GM23248 (cell line): ENCODE results near the gene BMERB1. TPM values are rescaled to one million over a fixed set of nuclear protein-coding genes. Genes with fewer than 3 reads are reported as not detected.

Source experiments
- DNase-seq: peaks from one replicate; pipeline ENCODE4 v3.0.0-alpha.2; 2015
- H2AFZ ChIP-seq: fragments of 200-600 bp; sonication (generic); 2 replicates; pipeline ENCODE4 v1.6.1; 2016; ENCODE audit warnings: antibody characterized with exemption
- H3F3A ChIP-seq: fragments of 200-600 bp; sonication (generic); 2 replicates; pipeline ENCODE4 v1.6.1; 2016; ENCODE audit warnings: mild to moderate bottlenecking, antibody characterized with exemption, mixed run types; ENCODE audit not compliant: insufficient read depth
- H3K27ac ChIP-seq: fragments of 200-600 bp; sonication (generic); 2 replicates; pipeline ENCODE4 v1.5.1; 2016; ENCODE audit warnings: mild to moderate bottlenecking
- H3K27me3 ChIP-seq: fragments of 200-600 bp; sonication (generic); replicated peaks from 2 replicates; pipeline ENCODE4 v1.6.1; 2016; ENCODE audit warnings: mild to moderate bottlenecking; ENCODE audit not compliant: insufficient read depth
- H3K36me3 ChIP-seq: fragments of 200-600 bp; sonication (generic); 2 replicates; pipeline ENCODE4 v1.6.1; 2016; ENCODE audit warnings: low read depth, mild to moderate bottlenecking
- H3K4me1 ChIP-seq: fragments of 200-600 bp; sonication (generic); 2 replicates; pipeline ENCODE4 v1.6.1; 2016; ENCODE audit warnings: mild to moderate bottlenecking; ENCODE audit not compliant: insufficient read depth
- H3K4me2 ChIP-seq: fragments of 200-600 bp; sonication (generic); one replicate; pipeline ENCODE4 v1.6.1; 2016; ENCODE audit warnings: mild to moderate bottlenecking; ENCODE audit not compliant: unreplicated experiment
- H3K4me3 ChIP-seq: fragments of 200-600 bp; sonication (generic); 2 replicates; pipeline ENCODE4 v1.5.1; 2016; ENCODE audit warnings: mild to moderate bottlenecking
- H3K79me2 ChIP-seq: fragments of 200-600 bp; sonication (generic); 2 replicates; pipeline ENCODE4 v1.6.1; 2016; ENCODE audit warnings: mild to moderate bottlenecking; ENCODE audit not compliant: insufficient read depth
- H3K9ac ChIP-seq: fragments of 200-600 bp; sonication (generic); 2 replicates; pipeline ENCODE4 v1.6.1; 2016; ENCODE audit warnings: mild to moderate bottlenecking
- H3K9me2 ChIP-seq: fragments of 200-600 bp; sonication (generic); 2 replicates; pipeline ENCODE4 v1.6.1; 2016; ENCODE audit warnings: mixed run types, mild to moderate bottlenecking, moderate library complexity; ENCODE audit not compliant: insufficient read depth
- H3K9me3 ChIP-seq: fragments of 200-600 bp; sonication (generic); one replicate; pipeline ENCODE4 v1.6.1; 2017; ENCODE audit warnings: low read depth
- H4K20me1 ChIP-seq: fragments of 200-600 bp; sonication (generic); 2 replicates; pipeline ENCODE4 v1.6.0; 2016; ENCODE audit not compliant: insufficient read depth
- EZH2 ChIP-seq: fragments of 200-600 bp; sonication (generic); IDR thresholded peaks from 2 replicates; pipeline ENCODE4 v1.6.1; 2018; ENCODE audit warnings: antibody characterized with exemption, mild to moderate bottlenecking; ENCODE audit not compliant: insufficient read depth, poor library complexity, severe bottlenecking
- EZH2phosphoT487 ChIP-seq: fragments of 200-600 bp; sonication (generic); IDR thresholded peaks from 2 replicates; pipeline ENCODE4 v1.6.1; 2018; ENCODE audit warnings: antibody characterized with exemption, moderate library complexity, mild to moderate bottlenecking, low read depth; ENCODE audit not compliant: insufficient read depth
- WGBS, 2 experiments: methylation state at CpG; one replicate each; pipeline ENCODE4 v1.1.6; 2015 to 2017; ENCODE audit warnings: low lambda C conversion rate in 2 of 2, low coverage in 1 of 2; ENCODE audit errors: missing lambda C conversion rate in 2 of 2; 5-methylcytosine and 5-hydroxymethylcytosine counted together
- in situ Hi-C: fragments of 300-500 bp; cut with MboI; formaldehyde crosslinking; loops from 2 replicates; pipeline ENCODE4 v1.15.0; 2020
- polyA plus RNA-seq: library from polyadenylated mRNA; unstranded; fragments of >200 nt; fragmentation: Nextera tagmentation; extraction: Ambion mirVana; gene quantifications from 2 replicates; pipeline ENCODE4 v1.2.1, GENCODE V29; 2016
- total RNA-seq: library from RNA; depleted of rRNA; stranded (reverse); fragments of >200 nt; shearing (Covaris generic); gene quantifications from 2 replicates; pipeline ENCODE4 v1.2.3, GENCODE V29; 2014

Gene BMERB1
- total and polyA plus RNA-seq, 2 experiments from 2014 or later, result 55.2 to 94.1 TPM

DNA sequence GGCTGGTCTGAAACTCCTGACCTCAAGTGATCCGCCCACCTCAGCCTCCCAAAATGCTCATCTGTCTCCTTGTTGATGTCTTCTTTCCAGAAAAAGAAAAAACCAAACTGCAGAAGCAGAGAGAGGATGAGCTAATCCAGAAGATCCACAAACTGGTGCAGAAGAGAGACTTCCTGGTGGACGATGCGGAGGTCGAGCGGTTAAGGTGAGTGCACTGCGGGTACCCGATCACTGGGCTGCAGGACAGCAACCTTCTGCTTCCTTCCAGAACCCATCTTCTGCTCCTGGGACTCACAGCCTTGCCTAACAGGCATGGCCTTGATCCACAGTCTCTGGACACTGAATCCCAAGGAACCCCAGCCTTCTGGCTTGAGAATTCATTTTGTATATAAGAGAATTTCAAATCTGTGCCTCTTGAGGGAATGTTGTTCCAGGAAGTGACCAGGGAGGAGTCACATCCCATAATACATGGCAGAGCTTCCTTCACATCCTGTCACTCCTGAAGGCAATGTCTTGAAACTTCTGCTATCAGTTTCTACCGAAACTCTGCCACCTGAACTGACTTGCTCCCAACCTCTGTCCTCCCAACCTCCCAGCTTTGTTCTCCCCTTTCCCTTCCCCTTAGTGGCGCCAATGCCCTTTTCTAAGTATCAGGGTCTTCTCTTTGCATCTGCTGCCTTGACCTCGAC lies 146.9 kb downstream of the BMERB1 start:
- H3K9ac ChIP-seq, result no peak overlapping the region
- no peaks in the 10 kb centered on the region for H4K20me1 ChIP-seq
- H3K9me2 ChIP-seq, result no peaks in the 10 kb centered on the region
- peaks cover 44% of the 10 kb centered on the region for H3K36me3 ChIP-seq
- H3K4me2 ChIP-seq, result no peak overlapping the region
- H3K79me2 ChIP-seq, result peaks cover 14% of the 10 kb centered on the region
- no peak for DNase-seq
- WGBS, 2 experiments, result 96 to 98% methylated on average over 10 of the region's 10 CpGs
- no peak overlapping the region for H2AFZ ChIP-seq
- H3F3A ChIP-seq, result no peaks in the 10 kb centered on the region
- H3K9me3 ChIP-seq, result no peaks in the 10 kb centered on the region
- no peak overlapping the region for H3K27ac ChIP-seq
- no peak for TF ChIP-seq EZH2
- TF ChIP-seq EZH2phosphoT487, result no peak
- H3K27me3 ChIP-seq, result no peaks in the 10 kb centered on the region
- no peaks in the 10 kb centered on the region for H3K4me1 ChIP-seq
- no peak overlapping the region for H3K4me3 ChIP-seq
- in situ Hi-C loops, result no loop called here

DNA sequence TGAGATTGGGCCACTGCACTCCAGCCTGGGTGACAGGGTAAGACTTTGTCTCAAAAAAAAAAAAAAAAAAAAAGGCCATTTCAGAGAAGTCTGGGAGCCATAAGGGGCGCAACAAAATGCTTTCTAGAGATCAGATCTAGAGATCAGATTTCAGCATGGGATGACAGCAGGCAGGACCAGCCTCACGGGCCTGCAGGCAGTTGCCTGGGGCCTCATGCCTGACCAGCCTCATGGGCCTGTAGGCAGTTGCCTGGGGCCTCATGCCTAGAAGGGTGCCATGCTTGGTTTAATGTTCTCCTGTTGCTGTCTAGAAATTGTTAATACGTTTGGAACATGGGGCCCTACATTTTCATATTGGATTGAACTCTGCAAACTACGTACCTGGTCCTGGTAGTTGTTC lies 149.1 kb downstream of the BMERB1 start:
- 91 to 94% methylated on average over 4 of the region's 4 CpGs for WGBS, 2 experiments
- H3K9ac ChIP-seq, result no peak overlapping the region
- in situ Hi-C loops, result no loop called here

DNA sequence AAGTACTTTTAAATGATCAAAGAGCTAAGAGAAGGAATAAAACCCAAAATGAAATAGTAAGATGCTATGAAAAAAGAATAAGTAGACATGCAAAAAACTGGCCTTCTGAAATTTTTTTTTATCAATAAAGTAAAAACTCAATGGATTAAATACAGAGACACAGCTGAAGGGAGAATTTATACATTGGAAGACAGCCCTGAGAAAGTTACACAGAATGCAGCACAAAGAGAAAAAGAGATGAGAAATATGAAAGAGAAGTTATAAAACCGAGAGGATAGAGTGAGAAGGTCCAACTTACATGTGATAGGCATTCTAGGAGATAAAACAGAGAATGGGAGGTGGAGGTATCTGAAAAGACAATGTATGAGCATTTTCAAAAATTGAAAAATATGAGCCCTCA lies 151.6 kb downstream of the BMERB1 start:
- Histone ChIP-seq H3F3A (peaks cover 25% of the 10 kb centered on the region), H3K27ac (no peak overlapping the region), H3K27me3 (no peaks in the 10 kb centered on the region), H2AFZ (no peak overlapping the region), H3K79me2 (no peaks in the 10 kb centered on the region), H3K9me2 (no peaks in the 10 kb centered on the region), H3K9ac (no peak overlapping the region), H3K36me3 (peaks cover 58% of the 10 kb centered on the region), H3K4me1 (peaks cover 7% of the 10 kb centered on the region), H3K4me2 (no peak overlapping the region), H3K4me3 (no peak overlapping the region), H4K20me1 (no peaks in the 10 kb centered on the region), H3K9me3 (no peaks in the 10 kb centered on the region)
- no peak for DNase-seq
- 59 to 69% methylated on average over 1 of the region's 1 CpG for WGBS, 2 experiments
- TF ChIP-seq EZH2 (no peak), EZH2phosphoT487 (no peak)
- in situ Hi-C loops, result no loop called here

More for the DNA sequence above, 149.1 kb downstream of the BMERB1 start:
- Histone ChIP-seq H3K27me3 (no peaks in the 10 kb centered on the region), H3K9me3 (no peaks in the 10 kb centered on the region), H3K4me2 (no peak overlapping the region), H3K4me3 (no peak overlapping the region), H3F3A (peaks cover 9% of the 10 kb centered on the region; the same call in 1 of the 2 replicates), H3K9me2 (no peaks in the 10 kb centered on the region), H3K36me3 (peaks cover 58% of the 10 kb centered on the region), H4K20me1 (no peaks in the 10 kb centered on the region), H3K4me1 (no peaks in the 10 kb centered on the region), H3K79me2 (no peaks in the 10 kb centered on the region), H2AFZ (no peak overlapping the region), H3K27ac (no peak overlapping the region)
- no peak for DNase-seq
- no peak for TF ChIP-seq EZH2
- TF ChIP-seq EZH2phosphoT487, result no peak

DNA sequence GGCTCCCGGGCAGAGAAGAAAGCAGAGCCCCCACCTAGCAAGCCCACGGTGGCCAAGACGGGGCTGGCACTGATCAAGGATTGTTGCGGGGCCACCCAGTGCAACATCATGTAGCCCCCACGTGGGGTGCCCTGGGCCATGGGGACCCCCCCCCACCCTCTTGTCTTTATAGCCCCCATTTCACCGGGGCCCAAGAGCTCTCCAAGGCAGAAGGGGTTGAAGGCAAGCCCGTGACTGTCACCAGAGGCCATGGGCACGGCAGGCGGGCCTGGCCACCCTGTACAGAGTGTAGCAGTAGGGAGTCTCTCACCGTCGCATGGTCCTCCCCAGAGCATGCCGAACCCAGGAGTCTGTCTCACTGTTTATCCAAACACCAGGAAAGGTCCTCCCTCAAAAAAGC lies 152.3 kb downstream of the BMERB1 start:
- in situ Hi-C loops, result no loop called here
- H3K27ac ChIP-seq, result no peak overlapping the region
- no peak for TF ChIP-seq EZH2
- no peak for TF ChIP-seq EZH2phosphoT487
- no peaks in the 10 kb centered on the region for H3K79me2 ChIP-seq
- peaks cover 13% of the 10 kb centered on the region for H3K4me1 ChIP-seq
- WGBS, 2 experiments, result 97 to 98% methylated on average over 9 to 12 of the region's 12 CpGs
- H3K9me2 ChIP-seq, result no peaks in the 10 kb centered on the region
- H4K20me1 ChIP-seq, result no peaks in the 10 kb centered on the region
- no peak for DNase-seq
- no peaks in the 10 kb centered on the region for H3K27me3 ChIP-seq
- no peaks in the 10 kb centered on the region for H3K9me3 ChIP-seq
- H3K9ac ChIP-seq, result no peak overlapping the region
- peaks cover 28% of the 10 kb centered on the region for H3F3A ChIP-seq
- no peak overlapping the region for H3K4me2 ChIP-seq
- H2AFZ ChIP-seq, result no peak overlapping the region
- H3K36me3 ChIP-seq, result peaks cover 56% of the 10 kb centered on the region
- H3K4me3 ChIP-seq, result no peak overlapping the region

DNA sequence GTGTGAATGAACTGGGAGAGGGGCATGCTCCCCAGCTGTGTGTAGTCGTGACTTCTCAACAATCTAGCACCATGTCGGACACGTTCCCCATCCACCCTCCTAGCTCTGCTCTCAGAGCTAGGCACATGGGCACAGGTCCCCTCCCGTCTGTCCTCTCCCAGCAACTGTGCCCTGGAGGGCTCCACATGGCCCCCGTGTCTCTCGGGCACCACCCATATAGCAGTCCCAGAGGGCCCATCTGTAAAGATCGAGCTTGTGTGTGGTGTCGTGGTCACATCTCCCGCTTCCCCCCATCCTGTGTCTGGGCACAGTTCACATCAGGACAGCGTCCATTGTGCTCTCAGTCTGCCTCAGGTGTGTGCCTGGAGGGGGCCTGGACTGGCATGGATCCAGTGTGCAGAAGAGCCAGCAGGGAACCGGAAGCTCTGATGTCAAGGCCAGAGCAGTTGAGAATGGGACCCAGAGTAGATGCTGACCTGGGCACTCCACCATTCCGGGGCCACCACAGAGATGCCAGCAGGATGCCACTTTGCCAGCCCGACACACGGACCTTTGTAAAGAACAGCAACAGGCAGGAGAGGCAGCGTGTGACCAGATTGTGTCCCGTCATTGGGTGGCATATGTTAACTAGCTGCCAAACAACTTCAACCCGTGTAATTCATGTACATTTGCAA lies 152.9 kb downstream of the BMERB1 start:
- peaks cover 13% of the 10 kb centered on the region for H3K4me1 ChIP-seq
- H3K9ac ChIP-seq, result no peak overlapping the region
- H3F3A ChIP-seq, result peaks cover 28% of the 10 kb centered on the region
- no peaks in the 10 kb centered on the region for H3K27me3 ChIP-seq
- no peak overlapping the region for H3K4me2 ChIP-seq
- H3K79me2 ChIP-seq, result no peaks in the 10 kb centered on the region
- H3K27ac ChIP-seq, result no peak overlapping the region
- no peaks in the 10 kb centered on the region for H3K9me3 ChIP-seq
- in situ Hi-C loops, result no loop called here
- DNase-seq, result no peak
- no peaks in the 10 kb centered on the region for H4K20me1 ChIP-seq
- H3K9me2 ChIP-seq, result no peaks in the 10 kb centered on the region
- TF ChIP-seq EZH2 (no peak), EZH2phosphoT487 (no peak)
- H2AFZ ChIP-seq, result no peak overlapping the region
- no peak overlapping the region for H3K4me3 ChIP-seq
- 95 to 96% methylated on average over 17 of the region's 17 CpGs for WGBS, 2 experiments
- peaks cover 50% of the 10 kb centered on the region for H3K36me3 ChIP-seq
